SK-N-MC (cell line): ENCODE data around the gene PXT1.

Experiments used
- DNase-seq: peaks from one replicate; pipeline ENCODE4 v3.0.0-alpha.2; 2011; ENCODE audit warnings: low read depth, low spot score
- H3K27ac ChIP-seq: fragments of 200-600 bp; sonication (generic); 2 replicates; pipeline ENCODE4 v1.5.1; 2016; ENCODE audit warnings: mixed run types
- H3K36me3 ChIP-seq: fragments of 200-600 bp; sonication (generic); 2 replicates; pipeline ENCODE4 v1.6.1; 2017; ENCODE audit warnings: antibody characterized with exemption, low read length, mixed read lengths; ENCODE audit not compliant: insufficient read depth
- H3K4me3 ChIP-seq: fragments of 200-600 bp; sonication (generic); 2 replicates; pipeline ENCODE4 v1.5.1; 2016
- H3K9ac ChIP-seq: fragments of 200-600 bp; sonication (generic); 2 replicates; pipeline ENCODE4 v1.8.0; 2017; ENCODE audit warnings: mixed run types, mixed read lengths; ENCODE audit not compliant: insufficient read length
- H3K9me3 ChIP-seq: fragments of 200-600 bp; sonication (generic); 2 replicates; pipeline ENCODE4 v1.6.1; 2017; ENCODE audit warnings: low read depth, mild to moderate bottlenecking, antibody characterized with exemption, low read length, moderate library complexity, mixed read lengths
- EZH2 ChIP-seq: fragments of 200-600 bp; sonication (generic); IDR thresholded peaks from one replicate; pipeline ENCODE4 v1.6.1; 2017; ENCODE audit warnings: antibody characterized with exemption
- FOXP2 ChIP-seq: optimal IDR thresholded peaks from 2 replicates; pipeline ENCODE3; 2011; ENCODE audit warnings: mild to moderate bottlenecking, moderate library complexity; ENCODE audit not compliant: insufficient read depth; ENCODE audit errors: extremely low read length, control extremely low read depth
- POLR2AphosphoS5 ChIP-seq: IDR thresholded peaks from 2 replicates; pipeline ENCODE4 v1.6.1; 2012; ENCODE audit warnings: mild to moderate bottlenecking, low read depth, low read length, borderline replicate concordance

Gene PXT1

GRCh38 chr6:36350082-36350481 lies 92.6 kb downstream of the PXT1 start:
- H3K9ac ChIP-seq = no peak overlapping the region
- H3K27ac ChIP-seq = no peak overlapping the region
- DNase-seq = no peak
- H3K4me3 ChIP-seq = no peak overlapping the region
- no peak for TF ChIP-seq FOXP2
- TF ChIP-seq EZH2 = no peak
- TF ChIP-seq POLR2AphosphoS5 = no peak
- no peaks in the 10 kb centered on the region for H3K9me3 ChIP-seq
- no peaks in the 10 kb centered on the region for H3K36me3 ChIP-seq

DNA sequence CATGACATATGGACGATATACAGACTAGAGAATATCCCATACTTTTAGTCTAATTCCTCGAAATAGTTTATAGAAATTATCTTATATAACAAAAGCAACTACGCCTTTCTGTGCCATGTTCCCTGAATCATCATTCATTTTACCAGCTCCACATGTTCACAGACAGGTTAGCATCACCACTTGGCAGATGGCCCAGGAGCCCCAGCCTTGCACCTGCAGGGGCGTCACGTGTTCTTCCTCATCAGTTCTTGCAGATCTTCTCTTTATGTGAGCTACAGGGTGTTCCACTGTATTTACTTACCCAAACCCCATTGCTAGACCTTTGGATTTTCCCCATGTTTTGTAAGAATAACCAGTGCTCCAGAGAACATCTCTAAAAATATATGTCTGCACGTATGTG lies 93.4 kb downstream of the PXT1 start:
- no peak for DNase-seq
- Histone ChIP-seq H3K27ac (no peak overlapping the region), H3K4me3 (no peak overlapping the region), H3K9me3 (no peaks in the 10 kb centered on the region), H3K36me3 (no peaks in the 10 kb centered on the region), H3K9ac (no peak overlapping the region)
- TF ChIP-seq POLR2AphosphoS5 (no peak), EZH2 (no peak), FOXP2 (no peak)

GRCh38 chr6:36347621-36348020 lies 95.0 kb downstream of the PXT1 start:
- H3K36me3 ChIP-seq = no peaks in the 10 kb centered on the region
- DNase-seq = no peak
- TF ChIP-seq EZH2 (no peak), FOXP2 (no peak), POLR2AphosphoS5 (no peak)
- H3K27ac ChIP-seq = no peak overlapping the region
- H3K4me3 ChIP-seq = no peak overlapping the region
- H3K9ac ChIP-seq = no peak overlapping the region
- no peaks in the 10 kb centered on the region for H3K9me3 ChIP-seq

GRCh38 chr6:36346486-36347273 lies 96.0 kb downstream of the PXT1 start:
- DNase-seq = no peak
- Histone ChIP-seq H3K9ac (no peak overlapping the region), H3K27ac (no peak overlapping the region), H3K4me3 (no peak overlapping the region), H3K36me3 (no peaks in the 10 kb centered on the region), H3K9me3 (no peaks in the 10 kb centered on the region)
- TF ChIP-seq FOXP2 (no peak), POLR2AphosphoS5 (no peak), EZH2 (no peak)

DNA sequence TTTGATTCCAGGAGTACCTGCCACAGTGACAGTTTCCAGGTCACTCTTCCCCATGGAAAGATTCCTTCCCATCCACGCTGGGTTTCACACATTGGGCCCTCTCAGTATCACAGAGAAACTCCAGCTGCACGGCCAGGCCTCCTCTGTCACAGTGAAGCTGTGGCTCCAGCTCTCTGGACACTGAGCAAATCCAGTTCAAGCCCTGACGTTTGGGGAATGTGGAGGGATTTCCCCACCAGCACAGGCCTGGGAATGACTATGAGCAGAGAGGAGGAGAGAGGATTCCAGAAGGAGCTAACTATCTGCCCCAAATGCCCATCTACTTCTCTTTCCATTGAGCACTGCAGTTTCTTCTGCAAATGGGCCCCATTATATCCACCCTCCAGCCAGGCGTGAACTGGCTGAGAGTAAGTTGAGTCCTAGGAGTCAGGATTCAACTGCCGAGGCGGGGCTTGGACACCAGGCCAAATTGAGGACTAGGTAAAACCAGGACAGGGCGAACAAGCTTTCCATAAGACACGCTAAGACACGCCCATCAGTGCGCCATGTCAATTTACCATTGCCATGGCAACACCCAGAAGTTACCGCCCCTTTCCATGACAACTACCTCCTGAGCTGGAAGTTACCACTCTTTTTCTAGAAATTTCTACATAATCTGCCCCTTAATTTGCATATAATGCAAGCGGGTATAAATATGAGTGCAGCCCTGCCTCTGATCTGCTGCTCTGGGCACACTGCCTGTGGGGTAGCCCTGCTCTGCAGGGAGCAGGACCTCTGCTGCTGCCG lies 96.8 kb downstream of the PXT1 start:
- no peak for DNase-seq
- H3K36me3 ChIP-seq = no peaks in the 10 kb centered on the region
- H3K27ac ChIP-seq = no peak overlapping the region

GRCh38 chr6:36343109-36343680 lies 99.5 kb downstream of the PXT1 start:
- DNase-seq = no peak
- Histone ChIP-seq H3K9me3 (no peaks in the 10 kb centered on the region), H3K4me3 (no peak overlapping the region), H3K9ac (no peak overlapping the region), H3K27ac (no peak overlapping the region), H3K36me3 (no peaks in the 10 kb centered on the region)
- TF ChIP-seq POLR2AphosphoS5 = no peak
- no peak for TF ChIP-seq EZH2
- TF ChIP-seq FOXP2 = no peak

More for the DNA sequence above, 96.8 kb downstream of the PXT1 start:
- no peak overlapping the region for H3K9ac ChIP-seq
- H3K4me3 ChIP-seq = no peak overlapping the region
- no peaks in the 10 kb centered on the region for H3K9me3 ChIP-seq
- TF ChIP-seq POLR2AphosphoS5 = no peak
- no peak for TF ChIP-seq FOXP2
- no peak for TF ChIP-seq EZH2

- Histone ChIP-seq H3K36me3 (no peaks in the 10 kb centered on the region), H3K9me3 (no peaks in the 10 kb centered on the region), H3K4me3 (no peak overlapping the region), H3K9ac (no peak overlapping the region), H3K27ac (no peak overlapping the region)
- no peak for DNase-seq
- no peak for TF ChIP-seq FOXP2
- no peak for TF ChIP-seq EZH2
- no peak for TF ChIP-seq POLR2AphosphoS5
Observed at GRCh38 chr6:36340618-36341454, 101.8 kb downstream of the PXT1 start.
